Stomach (tissue), 4 donors: Measurements from ENCODE around the gene PPP1R12B.
"Not testable (repeated sequence)": the region's sequence is repeated elsewhere in the genome, so short reads cannot be mapped to it uniquely, and the experiment has no call there.

Experiments used
- CTCF ChIP-seq, 7 experiments: fragments of 450-650 bp in 4 of 7; fragments of 200-600 bp in 3 of 7; sonication (generic) in 3 of 7; IDR thresholded peaks; one replicate each; pipeline ENCODE4 v1.5.1; 2016 to 2019; ENCODE audit warnings: antibody characterized with exemption in 7 of 7, control low read depth in 2 of 7, mild to moderate bottlenecking in 1 of 7
- EP300 ChIP-seq: sonication (generic); formaldehyde crosslinking; IDR thresholded peaks from one replicate; pipeline ENCODE4 v1.6.1; 2017; ENCODE audit warnings: antibody characterized with exemption
- POLR2A ChIP-seq, 4 donors: fragments of 450-650 bp; IDR thresholded peaks; one replicate each; pipeline ENCODE4 v1.6.1; 2016; ENCODE audit warnings: antibody characterized with exemption in 4 of 4, control low read depth in 2 of 4, mild to moderate bottlenecking in 1 of 4, moderate library complexity in 1 of 4

GRCh38 chr1:202614363-202615207 is 266.1 kb downstream of the PPP1R12B start:
- TF ChIP-seq CTCF (IDR thresholded peaks at IDR 0.05); EP300; POLR2A (IDR thresholded peaks at IDR 0.05): not testable (repeated sequence)
